Activated CD4-positive, alpha-beta T cell treated with anti-CD3 and anti-CD28 coated beads, Interleukin-2, amount 10 ng/mL, durations not matched to agents 7 days and 5 days (primary cell): Measurements from ENCODE around the gene KAT2B. TPM values are rescaled to one million over a fixed set of nuclear protein-coding genes. Genes with fewer than 3 reads are reported as not detected.

ENCODE experiments used
- CTCF ChIA-PET: fragments of 350-600 bp; sonication (Branson Sonifier 250); formaldehyde crosslinking; loops from one replicate; lab custom pipeline; 2021; ENCODE audit warnings: antibody characterized with exemption; lab: Charles Lee
- POLR2A ChIA-PET: fragments of 350-600 bp; sonication (Branson Sonifier 250); formaldehyde crosslinking; loops from one replicate; lab custom pipeline; 2021; ENCODE audit warnings: antibody characterized with exemption; lab: Charles Lee
- DNase-seq: peaks from one replicate; pipeline ENCODE4 v3.0.0-alpha.2; 2020
- H3K27ac Mint-ChIP-seq: one replicate; pipeline ENCODE4 v1.8.0; 2021; ENCODE audit warnings: mild to moderate bottlenecking, moderate library complexity, mixed read lengths
- H3K27me3 Mint-ChIP-seq: one replicate; pipeline ENCODE4 v1.8.0; 2021; ENCODE audit warnings: mixed read lengths
- H3K36me3 Mint-ChIP-seq: one replicate; pipeline ENCODE4 v1.8.0; 2021; ENCODE audit warnings: low read depth, mixed read lengths
- H3K4me1 Mint-ChIP-seq: one replicate; pipeline ENCODE4 v1.8.0; 2021; ENCODE audit warnings: mixed read lengths
- H3K4me3 Mint-ChIP-seq: one replicate; pipeline ENCODE4 v1.8.0; 2021; ENCODE audit warnings: mild to moderate bottlenecking, moderate library complexity, mixed read lengths
- H3K9me3 Mint-ChIP-seq: one replicate; pipeline ENCODE4 v1.8.0; 2021; ENCODE audit warnings: mixed read lengths
- total RNA-seq, 2 experiments: library from RNA; stranded (reverse); gene quantifications; one replicate each; pipeline ENCODE4 v1.2.3, GENCODE V29; 2021

Gene KAT2B
- total RNA-seq, 2 experiments from 2014 or later, result 84.5 to 91.3 TPM

- H3K36me3 Mint-ChIP-seq, result peaks cover 19% of the 10 kb centered on the region
- H3K4me3 Mint-ChIP-seq, result no peak overlapping the region
- ChIA-PET POLR2A (no interaction called here), CTCF (interaction anchor here (1.6 kb wide), 1 partner anchor 20 kb away, joined by 7 read pairs; the partner anchor contains the start of gene KAT2B)
- DNase-seq, result no peak
- no peaks in the 10 kb centered on the region for H3K27me3 Mint-ChIP-seq
- H3K27ac Mint-ChIP-seq, result no peak overlapping the region
- peaks cover 3% of the 10 kb centered on the region for H3K9me3 Mint-ChIP-seq
- H3K4me1 Mint-ChIP-seq, result peaks cover 42% of the 10 kb centered on the region
Measured at GRCh38 chr3:20059929-20060328, 19.7 kb downstream of the KAT2B start.

DNA sequence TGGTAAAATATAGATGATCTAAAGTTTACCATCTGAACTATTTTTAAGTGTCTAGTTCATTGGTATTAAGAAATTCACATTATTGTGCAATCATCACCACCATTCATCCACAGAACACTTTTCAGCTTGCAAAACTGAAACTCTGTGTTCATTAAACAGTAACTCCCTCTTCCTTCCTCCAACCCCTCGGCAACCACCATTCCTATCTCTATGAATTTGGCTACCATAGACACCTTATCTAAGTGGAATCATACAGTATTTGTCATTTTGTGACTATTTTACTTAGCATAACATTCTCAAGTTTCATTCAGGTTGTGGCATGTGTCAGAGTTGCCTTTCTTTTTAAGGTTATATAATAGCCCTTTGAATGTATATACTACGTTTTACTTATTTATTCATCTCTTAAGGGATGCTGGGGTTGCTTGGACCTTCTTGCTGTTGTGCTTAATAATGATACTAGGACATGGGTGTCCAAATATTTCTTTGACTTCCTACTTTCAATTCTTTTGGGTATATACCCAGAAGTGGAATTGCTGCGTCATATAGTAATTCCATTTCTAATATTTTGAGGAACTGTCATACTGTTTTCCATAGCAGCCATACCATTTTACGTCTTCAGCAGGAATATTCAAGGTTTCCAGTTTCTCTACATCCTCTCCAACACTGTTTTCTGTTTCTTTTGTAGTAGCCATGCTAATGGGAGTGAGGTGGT, 20.9 kb downstream of the KAT2B start:
- ChIA-PET POLR2A (interaction anchor here (0.6 kb wide), 1 partner anchor 20 kb away, joined by 3 read pairs; no protein-coding TSS in a partner anchor), CTCF (interaction anchor here (1.0 to 1.6 kb wide), 2 partner anchors 16 to 21 kb away, joined by 4 to 7 read pairs; partner anchors contain the start of gene KAT2B)
- Mint-ChIP-seq H3K36me3 (peaks cover 19% of the 10 kb centered on the region), H3K4me3 (no peak overlapping the region), H3K9me3 (peaks cover 3% of the 10 kb centered on the region), H3K27me3 (no peaks in the 10 kb centered on the region), H3K4me1 (peaks cover 50% of the 10 kb centered on the region), H3K27ac (no peak overlapping the region)
- peak; percentile 25 for DNase-seq

DNA sequence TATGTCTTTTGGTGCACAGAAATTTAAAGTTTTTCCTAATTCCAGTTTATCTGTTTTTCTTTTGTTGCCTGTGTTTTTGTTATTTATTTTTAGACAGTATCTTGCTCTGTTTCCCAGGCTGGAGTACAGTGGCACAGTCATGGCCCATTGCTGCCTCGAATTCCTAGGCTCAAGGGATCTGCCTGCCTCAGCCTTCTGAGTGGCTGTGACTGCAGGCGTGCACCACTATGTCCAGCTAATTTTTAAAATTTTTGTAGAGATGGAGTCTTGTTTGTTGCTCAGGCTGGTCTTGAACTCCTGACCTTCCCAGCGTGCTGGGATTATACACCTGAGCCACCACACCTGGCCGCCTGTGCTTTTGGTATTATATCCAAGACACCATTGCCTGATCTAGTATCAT, 22.8 kb downstream of the KAT2B start:
- H3K36me3 Mint-ChIP-seq, result peaks cover 17% of the 10 kb centered on the region
- peaks cover 47% of the 10 kb centered on the region for H3K4me1 Mint-ChIP-seq
- no peak overlapping the region for H3K4me3 Mint-ChIP-seq
- peaks cover 3% of the 10 kb centered on the region for H3K9me3 Mint-ChIP-seq
- ChIA-PET CTCF (no interaction called here), POLR2A (no interaction called here)
- DNase-seq, result no peak
- no peaks in the 10 kb centered on the region for H3K27me3 Mint-ChIP-seq
- no peak overlapping the region for H3K27ac Mint-ChIP-seq

- H3K4me3 Mint-ChIP-seq, result no peak overlapping the region
- peaks cover 54% of the 10 kb centered on the region for H3K4me1 Mint-ChIP-seq
- no peaks in the 10 kb centered on the region for H3K27me3 Mint-ChIP-seq
- ChIA-PET CTCF (interaction anchor here (1.5 kb wide), 1 partner anchor 12 kb away, joined by 4 read pairs; no protein-coding TSS in a partner anchor), POLR2A (no interaction called here)
- H3K9me3 Mint-ChIP-seq, result peaks cover 3% of the 10 kb centered on the region
- H3K36me3 Mint-ChIP-seq, result peaks cover 18% of the 10 kb centered on the region
- DNase-seq, result no peak
- no peak overlapping the region for H3K27ac Mint-ChIP-seq
Measured at GRCh38 chr3:20064387-20064786, 24.1 kb downstream of the KAT2B start.

GRCh38 chr3:20064796-20065564, 24.7 kb downstream of the KAT2B start:
- ChIA-PET CTCF (interaction anchor here (1.5 kb wide), 1 partner anchor 11 kb away, joined by 4 read pairs; no protein-coding TSS in a partner anchor), POLR2A (no interaction called here)
- DNase-seq, result no peak
- Mint-ChIP-seq H3K4me1 (peaks cover 52% of the 10 kb centered on the region), H3K4me3 (no peak overlapping the region), H3K36me3 (peaks cover 16% of the 10 kb centered on the region), H3K27me3 (no peaks in the 10 kb centered on the region), H3K27ac (no peak overlapping the region), H3K9me3 (peaks cover under 1% of the 10 kb centered on the region)

- CTCF ChIA-PET, result no interaction called here
- peaks cover 10% of the 10 kb centered on the region for H3K36me3 Mint-ChIP-seq
- H3K9me3 Mint-ChIP-seq, result no peaks in the 10 kb centered on the region
- POLR2A ChIA-PET, result no interaction called here
- no peaks in the 10 kb centered on the region for H3K27me3 Mint-ChIP-seq
- no peak overlapping the region for H3K27ac Mint-ChIP-seq
- DNase-seq, result no peak
- H3K4me1 Mint-ChIP-seq, result peaks cover 42% of the 10 kb centered on the region
- no peak overlapping the region for H3K4me3 Mint-ChIP-seq
Measured at GRCh38 chr3:20066079-20066478, 25.8 kb downstream of the KAT2B start.

DNA sequence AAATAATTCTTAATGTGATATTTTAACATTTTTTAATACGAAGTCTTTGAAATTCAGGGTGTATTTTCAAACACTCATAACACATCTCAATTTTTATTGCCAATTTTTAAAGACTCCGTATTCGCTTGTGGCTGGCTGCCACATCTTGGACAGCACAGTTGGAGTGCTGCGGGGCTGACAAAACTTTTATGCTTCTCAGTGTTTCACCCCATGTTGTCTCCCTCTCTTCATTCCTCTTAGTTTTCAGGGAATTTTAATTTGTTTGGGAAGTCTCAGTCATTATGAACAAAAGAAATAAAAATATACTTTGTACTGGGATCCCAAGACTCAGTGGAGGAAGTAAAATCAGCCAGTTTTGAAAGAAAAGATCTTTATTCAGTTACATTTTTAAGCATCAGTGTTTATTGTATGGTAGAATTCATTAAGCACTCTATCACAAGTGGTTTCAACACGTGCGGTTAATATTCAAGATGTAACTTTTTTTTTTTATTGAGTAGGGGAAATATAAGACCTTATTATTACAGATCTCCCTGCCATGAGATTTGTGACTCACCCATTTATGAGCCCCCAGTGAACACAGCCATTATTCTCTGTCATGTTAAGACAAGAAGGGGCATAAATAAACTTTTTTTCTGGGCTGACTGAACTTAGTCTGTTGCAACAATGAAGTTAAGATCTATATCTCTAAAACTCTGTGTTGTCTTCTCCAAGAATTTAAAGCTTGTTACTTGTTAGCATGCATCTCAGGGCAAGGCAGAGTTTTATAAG, 26.8 kb downstream of the KAT2B start:
- Mint-ChIP-seq H3K4me3 (no peak overlapping the region), H3K36me3 (peaks cover 20% of the 10 kb centered on the region), H3K27me3 (no peaks in the 10 kb centered on the region), H3K9me3 (no peaks in the 10 kb centered on the region), H3K27ac (no peak overlapping the region), H3K4me1 (peaks cover 39% of the 10 kb centered on the region)
- ChIA-PET POLR2A (no interaction called here), CTCF (no interaction called here)
- no peak for DNase-seq

DNA sequence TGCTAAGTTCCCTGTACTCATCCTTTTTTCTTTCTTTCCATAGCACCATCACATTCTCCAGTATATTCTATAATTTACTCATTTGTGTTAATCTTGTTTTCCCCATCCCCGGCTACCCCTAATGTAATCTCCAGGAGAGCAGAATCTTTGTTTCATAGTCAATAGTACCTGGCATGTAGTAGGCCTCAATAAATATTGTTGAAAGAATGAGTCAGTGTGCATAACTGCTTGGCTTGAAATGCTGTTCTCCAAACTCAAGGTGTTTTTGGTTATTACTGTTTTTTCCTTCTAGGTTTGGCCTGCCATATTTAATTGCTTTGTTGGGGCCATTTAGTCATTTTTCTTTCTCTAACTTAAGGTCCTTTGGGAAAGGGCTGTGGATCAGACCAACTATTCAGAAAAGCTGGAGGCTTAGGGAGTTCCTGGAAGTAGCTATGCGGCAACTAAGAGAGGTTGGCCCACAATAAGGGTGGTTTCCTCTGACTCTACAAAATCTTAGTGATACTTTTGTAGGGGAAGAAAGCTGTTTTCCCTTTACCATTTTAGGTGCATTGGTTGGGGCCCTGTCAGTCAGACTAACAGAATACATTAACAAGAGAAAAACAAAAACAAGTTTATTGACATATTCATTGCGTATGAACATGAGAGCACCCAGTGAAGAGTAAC, 28.4 kb downstream of the KAT2B start:
- DNase-seq, result no peak
- Mint-ChIP-seq H3K4me3 (no peak overlapping the region), H3K9me3 (no peaks in the 10 kb centered on the region), H3K27ac (no peak overlapping the region), H3K27me3 (no peaks in the 10 kb centered on the region), H3K36me3 (peaks cover 29% of the 10 kb centered on the region), H3K4me1 (peaks cover 34% of the 10 kb centered on the region)
- ChIA-PET CTCF (interaction anchor here (0.6 to 1.3 kb wide), 4 partner anchors 9 to 713 kb away, joined by 3 read pairs; no protein-coding TSS in a partner anchor), POLR2A (no interaction called here)

DNA sequence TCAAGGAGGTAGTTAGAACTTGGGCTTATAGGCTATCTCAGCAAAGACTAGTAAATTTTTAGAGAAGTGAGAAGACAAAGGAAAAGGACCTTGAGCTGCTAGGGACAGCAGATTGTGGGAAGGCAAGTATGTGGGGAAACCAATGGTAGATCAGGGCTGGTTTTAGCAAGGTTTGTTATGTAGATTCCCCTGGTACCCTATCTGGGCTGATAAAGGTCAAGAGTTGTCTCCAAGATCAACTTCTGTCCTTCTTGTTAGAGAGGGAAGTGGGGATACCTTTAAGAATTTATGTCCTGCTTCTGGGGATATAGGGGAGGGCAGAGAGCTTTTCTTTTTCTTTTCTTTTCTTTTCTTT, 28.9 kb downstream of the KAT2B start:
- Mint-ChIP-seq H3K36me3 (peaks cover 33% of the 10 kb centered on the region), H3K27me3 (no peaks in the 10 kb centered on the region), H3K4me1 (peaks cover 30% of the 10 kb centered on the region), H3K9me3 (no peaks in the 10 kb centered on the region), H3K27ac (no peak overlapping the region), H3K4me3 (no peak overlapping the region)
- ChIA-PET POLR2A (no interaction called here), CTCF (interaction anchor here (0.9 to 1.3 kb wide), 3 partner anchors 8 to 12 kb away, joined by 3 read pairs; no protein-coding TSS in a partner anchor)
- DNase-seq, result no peak

DNA sequence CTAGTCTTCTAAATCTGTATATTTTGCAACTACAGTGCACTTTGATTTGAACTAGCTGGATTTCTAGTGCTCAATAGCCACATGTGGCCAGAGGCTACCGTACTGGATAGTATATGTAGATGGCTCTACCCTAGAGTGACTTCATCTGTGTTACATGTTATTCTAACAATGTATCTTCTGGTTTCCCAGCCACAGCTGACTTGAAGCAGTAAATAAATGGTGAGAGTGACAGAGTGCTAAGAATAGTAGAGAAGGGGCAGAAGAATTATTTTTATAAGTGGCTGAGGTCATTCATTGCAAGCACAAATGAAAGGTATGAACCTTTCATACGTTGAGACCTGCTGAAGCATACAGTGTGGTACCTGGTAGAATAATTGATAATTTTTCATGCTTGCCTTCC, 30.9 kb downstream of the KAT2B start:
- Mint-ChIP-seq H3K36me3 (peaks cover 42% of the 10 kb centered on the region), H3K27ac (no peak overlapping the region), H3K9me3 (no peaks in the 10 kb centered on the region), H3K4me3 (no peak overlapping the region), H3K27me3 (no peaks in the 10 kb centered on the region), H3K4me1 (peaks cover 15% of the 10 kb centered on the region)
- POLR2A ChIA-PET, result no interaction called here
- CTCF ChIA-PET, result interaction anchor here (0.6 kb wide), 1 partner anchor 83 kb away, joined by 3 read pairs; no protein-coding TSS in a partner anchor
- no peak for DNase-seq

GRCh38 chr3:20072422-20072821, 32.2 kb downstream of the KAT2B start:
- POLR2A ChIA-PET, result no interaction called here
- Mint-ChIP-seq H3K27me3 (no peaks in the 10 kb centered on the region), H3K4me3 (no peak overlapping the region), H3K36me3 (peaks cover 53% of the 10 kb centered on the region), H3K4me1 (peaks cover 15% of the 10 kb centered on the region), H3K9me3 (no peaks in the 10 kb centered on the region), H3K27ac (no peak overlapping the region)
- no peak for DNase-seq
- CTCF ChIA-PET, result no interaction called here

DNA sequence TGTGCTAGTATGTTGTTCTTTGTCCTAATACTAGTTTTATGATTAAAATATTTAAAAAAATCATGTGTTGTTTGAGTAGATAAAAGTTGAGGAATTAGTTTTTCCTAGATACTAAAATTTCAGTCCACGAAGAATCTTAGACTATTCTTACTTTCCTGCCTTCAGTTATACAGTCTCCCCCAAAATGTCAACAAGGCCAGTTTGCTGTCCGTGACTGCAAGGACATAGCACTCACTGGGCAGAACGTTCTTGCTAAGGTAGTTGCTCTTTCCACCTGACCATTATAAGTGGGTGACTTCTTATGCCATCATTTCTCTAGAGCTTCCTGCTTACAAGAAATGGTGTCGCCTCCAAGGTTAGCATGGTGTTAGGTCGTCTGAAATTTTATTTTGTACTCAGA, 32.8 kb downstream of the KAT2B start:
- H3K4me3 Mint-ChIP-seq, result no peak overlapping the region
- CTCF ChIA-PET, result no interaction called here
- no peaks in the 10 kb centered on the region for H3K27me3 Mint-ChIP-seq
- POLR2A ChIA-PET, result no interaction called here
- H3K4me1 Mint-ChIP-seq, result peaks cover 15% of the 10 kb centered on the region
- DNase-seq, result no peak
- no peaks in the 10 kb centered on the region for H3K9me3 Mint-ChIP-seq
- peaks cover 53% of the 10 kb centered on the region for H3K36me3 Mint-ChIP-seq
- H3K27ac Mint-ChIP-seq, result no peak overlapping the region
